Activated T-cell treated with anti-CD3 and anti-CD28 coated beads for 1 hour (primary cell): ENCODE results near the gene CACUL1.
"Not testable (repeated sequence)": the region's sequence is repeated elsewhere in the genome, so short reads cannot be mapped to it uniquely, and the experiment has no call there.

Experiments used
- DNase-seq: peaks from one replicate; pipeline ENCODE4 v3.0.0-alpha.2; 2020; ENCODE audit warnings: low read depth

CACUL1 gene

GRCh38 chr10:118768041-118768919 lies 13.5 kb upstream of the CACUL1 start:
- DNase-seq = no peak

DNA sequence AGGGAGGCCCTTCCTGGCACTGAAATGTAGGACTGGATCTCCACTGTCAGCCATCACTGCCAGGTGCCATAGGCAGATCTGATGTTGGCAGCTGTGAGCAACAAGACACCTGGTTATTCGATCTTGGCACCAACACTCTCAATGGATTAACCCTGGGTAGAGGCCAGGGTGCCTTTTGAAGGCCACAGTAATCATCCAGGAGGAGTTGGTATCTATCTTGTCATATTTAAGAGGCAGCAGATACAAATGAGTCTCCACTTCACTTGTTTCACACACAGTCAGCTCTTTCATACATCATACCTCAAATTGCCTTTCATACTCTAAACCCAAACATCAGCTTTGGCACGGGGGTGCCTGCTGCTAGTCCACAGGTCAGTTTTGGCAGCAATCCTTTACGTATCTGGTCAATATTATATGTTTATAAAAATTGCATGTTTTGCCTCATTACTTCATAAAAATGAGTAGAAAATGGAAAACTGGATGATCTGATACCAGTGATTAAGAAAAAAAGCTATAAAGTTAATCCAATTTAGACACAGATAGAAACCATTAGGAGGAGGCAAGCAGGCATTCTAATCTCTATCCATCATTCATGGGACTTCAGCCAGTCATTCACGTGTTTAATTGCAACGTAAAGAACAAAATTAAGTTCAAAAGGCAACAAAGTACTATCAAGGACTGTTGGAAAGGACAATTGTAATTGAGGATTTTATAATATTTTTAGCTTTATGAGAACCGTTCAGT lies 12.7 kb upstream of the CACUL1 start:
- DNase-seq = no peak

GRCh38 chr10:118764195-118764594 lies 9.4 kb upstream of the CACUL1 start:
- no peak for DNase-seq

GRCh38 chr10:118763202-118763988 lies 8.6 kb upstream of the CACUL1 start:
- no peak for DNase-seq

- DNase-seq = no peak
Measured at GRCh38 chr10:118760265-118760664, 5.5 kb upstream of the CACUL1 start.

- DNase-seq = no peak
Measured at GRCh38 chr10:118758449-118758848, 3.7 kb upstream of the CACUL1 start.

GRCh38 chr10:118754229-118754555 lies 578 bp downstream of the CACUL1 start:
- DNase-seq = peak; percentile 11

DNA sequence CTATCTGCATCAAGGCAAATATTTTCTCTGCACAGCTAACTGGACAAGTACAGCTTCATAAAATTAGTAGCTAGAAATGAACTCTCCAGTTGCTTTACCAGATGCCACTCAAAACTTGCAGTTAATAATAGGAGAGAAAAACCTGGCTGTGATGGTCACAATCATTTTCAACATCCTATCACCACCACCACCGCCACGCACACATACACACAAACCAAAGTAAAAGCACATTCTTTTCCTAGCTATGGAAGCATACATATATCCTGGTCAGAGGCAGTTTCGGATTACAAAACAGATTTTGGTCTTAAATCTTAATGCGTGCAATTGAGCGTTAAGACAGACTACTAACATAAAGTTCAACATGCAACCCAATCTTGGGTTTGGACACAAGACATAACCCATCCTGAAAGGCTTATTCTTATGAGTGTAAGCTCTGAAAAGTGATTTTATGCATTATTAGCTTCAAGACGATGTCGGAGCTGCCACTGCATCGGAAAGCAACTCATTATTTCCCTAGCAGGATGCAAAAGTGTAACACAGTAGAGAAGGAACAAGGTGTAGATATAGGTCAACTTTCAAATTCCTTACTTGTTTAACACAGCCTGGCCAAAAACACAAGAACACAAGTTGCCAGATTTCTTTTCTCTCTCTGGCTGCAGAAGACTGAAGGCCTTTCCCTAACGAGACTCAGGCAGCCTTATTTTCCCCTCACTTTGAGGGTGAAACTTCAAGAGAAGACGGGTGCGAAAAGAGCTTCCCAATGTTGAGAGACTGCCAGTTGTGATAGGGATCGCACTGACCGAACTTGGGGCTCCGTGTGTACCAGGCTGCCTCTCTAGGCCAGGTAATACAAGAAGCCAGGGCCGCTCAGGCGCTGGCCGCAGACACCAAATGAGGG lies 1.2 kb downstream of the CACUL1 start:
- DNase-seq = no peak

DNA sequence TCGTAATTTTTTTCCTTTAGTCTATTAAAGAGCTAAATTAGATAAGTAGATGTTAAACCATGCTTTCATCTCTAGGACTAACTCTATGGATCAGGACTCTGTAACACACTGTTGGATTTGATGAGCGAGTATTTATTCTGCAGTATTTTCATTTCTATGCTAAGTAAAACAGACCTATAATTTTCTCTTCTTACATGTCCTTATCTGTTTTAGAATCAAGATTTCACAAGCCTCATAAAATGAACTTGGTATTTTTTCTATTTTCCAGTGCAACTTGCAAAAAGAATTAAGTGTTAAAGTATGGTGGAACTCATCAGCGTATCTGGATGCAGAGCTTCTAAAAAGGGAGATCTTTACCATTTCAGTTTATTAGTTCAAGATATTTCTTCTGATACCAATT lies 2.4 kb downstream of the CACUL1 start:
- DNase-seq = no peak

DNA sequence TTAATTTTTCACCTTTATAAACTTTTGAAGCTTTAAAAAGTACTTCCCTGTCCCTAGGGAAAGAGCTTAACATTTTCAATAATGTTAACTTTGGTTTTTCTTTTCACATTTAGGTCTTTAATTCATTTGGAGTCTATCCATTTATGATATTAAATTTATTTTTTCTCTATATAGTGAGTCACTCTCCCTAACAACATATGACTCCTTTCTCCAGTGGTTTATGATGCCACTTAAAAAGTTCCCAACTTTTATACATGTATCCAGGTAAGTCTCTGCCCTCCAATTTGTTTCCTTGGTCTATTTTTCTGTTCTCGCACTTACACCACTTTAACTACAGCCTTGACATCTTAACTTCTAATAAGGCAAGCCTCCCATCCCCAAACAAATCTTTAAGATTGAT lies 3.5 kb downstream of the CACUL1 start:
- no peak for DNase-seq

- DNase-seq = no peak
Measured at GRCh38 chr10:118748041-118748440, 6.7 kb downstream of the CACUL1 start.

- DNase-seq = no peak
Measured at GRCh38 chr10:118746246-118746645, 8.5 kb downstream of the CACUL1 start.

- no peak for DNase-seq
Measured at GRCh38 chr10:118745056-118745455, 9.7 kb downstream of the CACUL1 start.

DNA sequence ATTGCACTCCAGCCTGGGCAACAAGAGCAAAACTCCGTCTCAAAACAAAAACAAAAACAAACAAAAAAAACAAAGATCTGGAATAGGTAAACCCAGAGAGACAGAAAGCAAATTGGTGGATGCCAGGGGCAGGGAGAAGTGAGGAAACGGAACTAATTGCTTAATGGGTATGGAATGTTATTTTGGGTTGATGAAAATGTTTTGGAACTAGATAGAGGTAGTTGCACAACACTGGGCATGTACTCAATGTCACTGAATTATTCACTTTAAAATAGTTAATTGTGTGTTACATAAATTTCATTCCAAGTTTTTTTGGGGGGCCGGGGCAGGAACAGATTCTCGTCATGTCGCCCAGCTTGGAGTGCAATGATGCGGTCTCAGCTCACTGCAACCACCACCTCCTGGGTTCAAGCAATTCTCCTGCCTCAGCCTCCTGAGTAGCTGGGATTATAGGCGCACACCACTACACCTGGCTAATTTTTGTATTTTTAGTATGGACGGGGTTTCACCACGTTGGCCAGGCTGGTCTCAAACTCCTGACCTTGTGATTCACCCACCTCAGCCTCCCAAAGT lies 10.3 kb downstream of the CACUL1 start:
- not testable (repeated sequence) for DNase-seq

GRCh38 chr10:118742782-118743181 lies 12.0 kb downstream of the CACUL1 start:
- DNase-seq = no peak

- no peak for DNase-seq
Measured at GRCh38 chr10:118742032-118742431, 12.7 kb downstream of the CACUL1 start.

GRCh38 chr10:118738406-118738805 lies 16.4 kb downstream of the CACUL1 start:
- no peak for DNase-seq

DNA sequence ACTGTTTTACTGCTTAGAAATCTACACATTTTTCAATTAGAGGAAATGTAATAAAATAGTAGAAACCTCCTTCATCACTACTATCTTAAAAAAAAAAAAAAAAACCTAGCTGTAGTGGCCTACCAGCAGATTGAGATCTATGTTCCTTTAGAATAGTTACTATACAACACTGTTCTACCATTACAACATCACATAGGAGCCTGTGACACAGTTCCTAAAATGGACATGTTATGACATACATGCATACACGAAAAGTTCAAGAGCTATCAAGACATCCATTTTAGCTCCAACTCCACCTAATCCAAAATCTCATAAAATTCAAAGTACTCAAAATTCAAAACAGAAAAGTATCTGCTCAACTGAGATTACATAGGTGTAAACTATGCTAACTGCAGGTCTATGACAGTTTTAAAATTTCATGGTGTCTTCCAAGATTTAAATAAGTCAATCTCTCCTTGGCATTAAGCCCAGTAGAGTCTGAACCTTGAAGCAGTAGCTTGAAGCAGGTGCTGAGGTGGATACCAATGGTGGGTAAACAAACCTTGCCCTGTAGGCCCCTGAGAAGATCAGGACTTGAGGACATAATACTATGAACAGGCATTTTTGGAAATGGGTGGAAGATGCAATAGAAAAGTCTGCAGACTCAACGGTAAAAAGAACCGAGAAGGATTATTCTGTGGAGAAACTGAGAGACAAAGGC lies 17.0 kb downstream of the CACUL1 start:
- DNase-seq = no peak

GRCh38 chr10:118735294-118735693 lies 19.5 kb downstream of the CACUL1 start:
- DNase-seq = no peak

- DNase-seq = no peak
Measured at GRCh38 chr10:118734475-118734874, 20.3 kb downstream of the CACUL1 start.
